ENCODE results near the gene TTLL11. TPM values are rescaled to one million over a fixed set of nuclear protein-coding genes. Genes with fewer than 3 reads are reported as not detected.

The TTLL11 gene
- total and polyA plus RNA-seq, 2 of the 8 experiments (the other 6 are each of a cell fraction or from before 2014, with no cell fraction given): 0.56 to 0.80 TPM

DNA sequence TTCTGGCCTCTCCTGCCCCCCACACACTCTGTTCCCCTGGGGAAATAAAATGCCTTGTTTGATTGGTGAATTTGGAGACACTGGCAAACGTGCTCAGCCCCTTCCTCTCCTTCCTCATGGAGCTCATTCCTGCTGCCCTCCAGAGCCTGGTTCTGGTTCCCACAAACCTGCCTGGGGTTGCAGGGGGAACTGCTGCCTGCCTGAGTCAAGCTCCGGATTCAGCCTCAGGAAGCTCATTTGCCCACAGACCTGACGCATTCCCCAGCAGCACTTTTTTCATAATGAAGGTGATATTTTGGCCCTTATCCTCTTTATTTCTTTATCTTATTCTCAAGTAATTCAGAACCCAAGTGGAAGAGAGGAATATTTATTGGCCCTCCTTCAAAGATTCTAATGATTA lies 140.5 kb downstream of the TTLL11 start:
- H2BK20ac ChIP-seq (ENCODE audit: low read length): no peak overlapping the region
- H2AK5ac ChIP-seq (ENCODE audit: low read depth, low read length): no peak overlapping the region
- no peaks in the 10 kb centered on the region for H3K36me3 ChIP-seq (ENCODE audit: control insufficient read depth in 2 of 4, insufficient read depth in 4 of 4, low read length in 3 of 4)
- no peaks in the 10 kb centered on the region for H3K79me2 ChIP-seq (ENCODE audit: control insufficient read depth in 1 of 2, insufficient read depth in 2 of 2, low read length in 2 of 2)
- H2BK120ac ChIP-seq (replicated peaks; ENCODE audit: low read depth, low read length): no peak overlapping the region
- no peaks in the 10 kb centered on the region for H3K27me3 ChIP-seq (replicated peaks in 1 of 4; ENCODE audit: control insufficient read depth in 3 of 4, extremely low read depth in 1 of 4, insufficient read depth in 3 of 4, low read length in 3 of 4)
- H2BK15ac ChIP-seq (ENCODE audit: low read length): no peak overlapping the region
- H3K9me3 ChIP-seq (ENCODE audit: insufficient read depth in 2 of 2, low read depth in 1 of 2, low read length in 1 of 2): no peaks in the 10 kb centered on the region
- no peak overlapping the region for H3K9ac ChIP-seq (replicated peaks in 1 of 4; ENCODE audit: extremely low read depth in 1 of 4, low read depth in 3 of 4, low read length in 3 of 4)
- no peak overlapping the region for H4K5ac ChIP-seq (ENCODE audit: insufficient read length, low read depth, low read length)
- H2BK12ac ChIP-seq (ENCODE audit: low read depth, low read length): no peak overlapping the region
- no peak overlapping the region for H3K56ac ChIP-seq (replicated peaks; ENCODE audit: insufficient read length, low read depth, low read length)
- no peak overlapping the region for H3K4ac ChIP-seq (replicated peaks; ENCODE audit: insufficient read length, low read depth, low read length)
- H2BK5ac ChIP-seq (ENCODE audit: low read depth, low read length): no peak overlapping the region
- no peak overlapping the region for H3K14ac ChIP-seq (ENCODE audit: insufficient read length)
- H4K91ac ChIP-seq (replicated peaks; ENCODE audit: insufficient read length, low read length): no peak overlapping the region
- TF ChIP-seq NRF1 (IDR thresholded peaks at IDR 0.05; ENCODE audit: low read depth, low read length) (no peak), ASH2L (IDR thresholded peaks at IDR 0.05; ENCODE audit: low read length) (no peak), KDM4A (IDR thresholded peaks at IDR 0.05; ENCODE audit: low read depth, low read length, severe bottlenecking) (no peak), GTF2F1 (IDR thresholded peaks at IDR 0.05; ENCODE audit: borderline replicate concordance, low read depth, low read length) (no peak), CTBP2 (IDR thresholded peaks at IDR 0.05; ENCODE audit: borderline replicate concordance, insufficient read depth, insufficient read length, low read length) (no peak), BACH1 (IDR thresholded peaks at IDR 0.05; ENCODE audit: low read length) (no peak), SIN3A (conservative IDR thresholded peaks at IDR 0.05 in 1 of 2, IDR thresholded peaks at IDR 0.05 in 1 of 2; ENCODE audit: low read depth in 1 of 2, low read length in 2 of 2) (no peak), SUZ12 (IDR thresholded peaks at IDR 0.05; ENCODE audit: low read length) (no peak), TAF7 (optimal IDR thresholded peaks at IDR 0.05; ENCODE audit: borderline replicate concordance, low read depth, low read length) (no peak)
- H3K4me3 ChIP-seq (ENCODE audit: extremely low read depth in 1 of 4, insufficient read depth in 2 of 4, low read depth in 3 of 4, low read length in 4 of 4): no peak overlapping the region
- no peaks in the 10 kb centered on the region; the same call in 1 of the 2 replicates for H3K79me1 ChIP-seq (ENCODE audit: low read depth, low read length)
- no peak overlapping the region for H4K8ac ChIP-seq (ENCODE audit: extremely low read depth, insufficient read depth, low read length)
- H3K27ac ChIP-seq (ENCODE audit: low read depth, low read length): no peak overlapping the region
- POLR2A ChIA-PET (ENCODE audit: partially characterized antibody): no interaction called here
- no peak for DNase-seq (ENCODE audit: low read depth in 1 of 2, low spot score in 2 of 2)
- H3K23ac ChIP-seq (ENCODE audit: insufficient read length): no peak overlapping the region
- H4K20me1 ChIP-seq (replicated peaks in 1 of 2; ENCODE audit: control insufficient read depth in 1 of 2, insufficient read depth in 2 of 2, low read length in 2 of 2): no peaks in the 10 kb centered on the region
- no peak overlapping the region for H3K18ac ChIP-seq (ENCODE audit: extremely low read depth, low read length)
- CTCF ChIA-PET (ENCODE audit: partially characterized antibody): interaction anchor here (0.6 to 1.4 kb wide), 8 partner anchors 9 to 314 kb away, joined by 3 to 6 read pairs (median 3); no protein-coding TSS in a partner anchor
- 88% methylated on average over 3 of the region's 3 CpGs; no CpG with 5 or more reads in 1 of the 2 experiments for WGBS, 2 experiments (ENCODE audit: extremely low coverage in 1 of 2, insufficient coverage in 1 of 2, insufficient read length in 1 of 2, insufficient replicate concordance in 2 of 2, low coverage in 1 of 2, low lambda C conversion rate in 2 of 2, missing lambda C conversion rate in 1 of 2)
- no peak for FAIRE-seq
- no peak overlapping the region for H2AFZ ChIP-seq (ENCODE audit: low read length)
- no peaks in the 10 kb centered on the region for H3K23me2 ChIP-seq (ENCODE audit: low read depth, low read length)
- H3K4me1 ChIP-seq (replicated peaks in 1 of 4; ENCODE audit: control insufficient read depth in 3 of 4, insufficient read depth in 4 of 4, low read length in 3 of 4): peaks cover 0 to 6% (median 1%) of the 10 kb centered on the region in 4 experiments; a peak in 3 of 7 replicates
- no peak overlapping the region for H3K4me2 ChIP-seq (ENCODE audit: insufficient read depth in 1 of 2, low read depth in 2 of 2, low read length in 2 of 2)

Data from H1 (cell line).